IPS-18c (cell line): ENCODE data around the gene FAM236D.
"Not testable (repeated sequence)": the region's sequence is repeated elsewhere in the genome, so short reads cannot be mapped to it uniquely, and the experiment has no call there.

Experiments
- H3K4me3 ChIP-seq: 2 replicates; pipeline ENCODE4 v1.7.0; 2013; ENCODE audit warnings: low read depth, mild to moderate bottlenecking, low read length, moderate library complexity; ENCODE audit not compliant: insufficient read depth
- H3K9me3 ChIP-seq: one replicate; pipeline ENCODE4 v1.6.1; 2013; ENCODE audit warnings: mild to moderate bottlenecking, low read length, moderate library complexity; ENCODE audit not compliant: control insufficient read depth, insufficient read depth

FAM236D gene

GRCh38 chrX:72808110-72808509, at the start of gene FAM236D:
FAM236D (minus strand) TSS chrX:72808210; CDS start chrX:72808110, 100 bp downstream.
- H3K9me3 ChIP-seq, H3K4me3 ChIP-seq: not testable (repeated sequence)

GRCh38 chrX:72837532-72837931, 29.5 kb upstream of the FAM236D start:
- not testable (repeated sequence) for H3K4me3 ChIP-seq, H3K9me3 ChIP-seq

GRCh38 chrX:72830701-72831100, 22.7 kb upstream of the FAM236D start:
- not testable (repeated sequence) for H3K9me3 ChIP-seq, H3K4me3 ChIP-seq

- H3K9me3 ChIP-seq, H3K4me3 ChIP-seq: not testable (repeated sequence)
Observed at GRCh38 chrX:72790390-72790789, 17.6 kb downstream of the FAM236D start.

GRCh38 chrX:72788142-72788541, 19.9 kb downstream of the FAM236D start:
- H3K9me3 ChIP-seq, H3K4me3 ChIP-seq: not testable (repeated sequence)

- not testable (repeated sequence) for H3K4me3 ChIP-seq, H3K9me3 ChIP-seq
Observed at GRCh38 chrX:72783964-72784363, 24.0 kb downstream of the FAM236D start.

- H3K4me3 ChIP-seq, H3K9me3 ChIP-seq: not testable (repeated sequence)
Observed at GRCh38 chrX:72783365-72783936, 24.6 kb downstream of the FAM236D start.

- not testable (repeated sequence) for H3K4me3 ChIP-seq, H3K9me3 ChIP-seq
Observed at GRCh38 chrX:72782560-72782959, 25.4 kb downstream of the FAM236D start, which contains the start of gene FAM236B. FAM236B (minus strand) TSS chrX:72782660; CDS start chrX:72782560, 100 bp downstream.

- not testable (repeated sequence) for H3K9me3 ChIP-seq, H3K4me3 ChIP-seq
Observed at GRCh38 chrX:72778146-72778545, 29.9 kb downstream of the FAM236D start.

- H3K4me3 ChIP-seq, H3K9me3 ChIP-seq: not testable (repeated sequence)
Observed at GRCh38 chrX:72777467-72777790, 30.6 kb downstream of the FAM236D start.

GRCh38 chrX:72776653-72777466, 31.1 kb downstream of the FAM236D start, which contains the start of gene DMRTC1B:
DMRTC1B (plus strand) TSS chrX:72776890; CDS start chrX:72845136, 68,246 bp downstream.
- not testable (repeated sequence) for H3K4me3 ChIP-seq, H3K9me3 ChIP-seq

GRCh38 chrX:72760454-72760853, 47.6 kb downstream of the FAM236D start:
- H3K4me3 ChIP-seq, H3K9me3 ChIP-seq: not testable (repeated sequence)
